ENCODE measurements around the gene CSTPP1.

DNA sequence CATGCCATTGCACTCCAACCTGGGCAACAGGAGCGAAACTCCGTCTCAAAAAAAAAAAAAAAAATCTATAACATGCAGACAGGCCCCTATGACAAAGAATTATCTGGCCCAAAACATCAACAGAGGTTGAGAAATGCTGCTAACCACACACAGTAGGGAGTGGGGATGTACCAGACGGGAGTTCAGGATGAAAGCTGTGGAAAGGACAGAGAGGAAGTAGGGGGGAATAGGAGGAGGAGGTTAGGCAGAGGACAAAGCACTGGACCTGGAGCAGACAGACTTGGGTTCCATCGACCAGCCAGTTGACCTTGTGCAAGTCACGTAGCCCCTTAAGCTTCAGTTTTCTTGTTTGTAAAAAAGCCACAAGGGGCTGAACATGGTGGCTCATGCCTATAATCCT lies 30.8 kb upstream of the CSTPP1 start:
- no peak for TF ChIP-seq CTCF (IDR thresholded peaks at IDR 0.05)
- TF ChIP-seq POLR2A (IDR thresholded peaks at IDR 0.05): no peak
